K562 (cell line): ENCODE results near the gene CD82. TPM values are rescaled to one million over a fixed set of nuclear protein-coding genes. Genes with fewer than 3 reads are reported as not detected.

Experiments used
- HNRNPL ChIP-seq: fragments of 200-400 bp; formaldehyde crosslinking; IDR thresholded peaks from 2 replicates; pipeline ENCODE4 v1.6.1; 2017; ENCODE audit warnings: low read depth, mild to moderate bottlenecking, low read length
- MED1 ChIP-seq: sonication (generic); formaldehyde crosslinking; IDR thresholded peaks from 2 replicates; pipeline ENCODE4 v1.8.1; 2023; ENCODE audit warnings: missing genetic modification reagents, borderline replicate concordance
- NCOR1 ChIP-seq: fragments of 450-650 bp; IDR thresholded peaks from 2 replicates; pipeline ENCODE4 v1.6.1; 2016; ENCODE audit warnings: mild to moderate bottlenecking, moderate library complexity
- PCBP2 ChIP-seq: fragments of 200-400 bp; formaldehyde crosslinking; IDR thresholded peaks from 2 replicates; pipeline ENCODE4 v1.6.1; 2018; ENCODE audit warnings: low read length, low read depth, mild to moderate bottlenecking, moderate library complexity; ENCODE audit not compliant: poor library complexity, severe bottlenecking
- SIN3B ChIP-seq: fragments of 450-650 bp; IDR thresholded peaks from 2 replicates; pipeline ENCODE4 v1.6.1; 2017; ENCODE audit warnings: low read depth, mild to moderate bottlenecking, moderate library complexity
- SPI1 ChIP-seq: IDR thresholded peaks from 2 replicates; pipeline ENCODE4 v1.6.1; 2011; ENCODE audit warnings: low read depth, low read length, control low read depth, borderline replicate concordance
- ZNF274 ChIP-seq: IDR thresholded peaks from 2 replicates; pipeline ENCODE4 v1.6.1; 2011; ENCODE audit warnings: low read depth, mild to moderate bottlenecking, low read length, moderate library complexity, borderline replicate concordance
- ZNF41 ChIP-seq: fragments of 250-450 bp; sonication (Bioruptor Pico); conservative IDR thresholded peaks from 2 replicates; pipeline ENCODE4 v1.4.0; 2020; ENCODE audit warnings: mild to moderate bottlenecking
- polyA plus RNA-seq, 8 experiments: library from polyadenylated mRNA; depleted of rRNA in 4 of 8; stranded (reverse) in 5 of 8; unstranded in 3 of 8; fragments of >200 nt; fragmentation: Nextera tagmentation in 2 of 8; fragmentation: Illumina TruSeq in 1 of 8; extraction: Ambion mirVana in 2 of 8; extraction: Trizol in 1 of 8; gene quantifications; 2 replicates each; pipeline versions ENCODE4 v1.2.1 to v1.2.3, GENCODE V29; 2011 to 2014; ENCODE audit warnings: inconsistent platforms in 1 of 8, missing spikeins in 1 of 8
- total RNA-seq, 7 experiments: library from RNA; depleted of rRNA in 6 of 7; stranded (reverse); fragments of >200 nt in 6 of 7; fragmentation: Illumina TruSeq in 2 of 7; extraction: Trizol in 2 of 7; gene quantifications; 2 replicates each; pipeline versions ENCODE4 v1.2.1 to v1.2.3, GENCODE V29; 2011 to 2021; ENCODE audit warnings: low replicate concordance in 1 of 7
- TF ChIP-seq, protein P1 (sequence below): sonication (generic); formaldehyde crosslinking; IDR thresholded peaks from 2 replicates; pipeline ENCODE4 v1.8.0; 2022; ENCODE audit warnings: mild to moderate bottlenecking, missing genetic modification reagents
- TF ChIP-seq, protein P2 (sequence below), 2 experiments: fragments of 450-650 bp; IDR thresholded peaks; 2 replicates each; pipeline ENCODE4 v1.6.1; 2016; ENCODE audit warnings: mild to moderate bottlenecking in 2 of 2, borderline replicate concordance in 1 of 2, low read depth in 1 of 2, moderate library complexity in 1 of 2
- TF ChIP-seq, protein P3 (sequence below): IDR thresholded peaks from 2 replicates; pipeline ENCODE4 v1.6.1; 2011; ENCODE audit not compliant: insufficient read length; ENCODE audit errors: extremely low read depth
- TF ChIP-seq, protein P4 (sequence below): sonication (generic); formaldehyde crosslinking; IDR thresholded peaks from 2 replicates; pipeline ENCODE4 v1.4.0; 2020; ENCODE audit warnings: mild to moderate bottlenecking, missing genetic modification reagents

Gene CD82
- total and polyA plus RNA-seq, 9 of the 15 experiments (the other 6 are each of a cell fraction or from before 2014, with no cell fraction given): 0.27 to 9.4 (median 3.0) TPM

DNA sequence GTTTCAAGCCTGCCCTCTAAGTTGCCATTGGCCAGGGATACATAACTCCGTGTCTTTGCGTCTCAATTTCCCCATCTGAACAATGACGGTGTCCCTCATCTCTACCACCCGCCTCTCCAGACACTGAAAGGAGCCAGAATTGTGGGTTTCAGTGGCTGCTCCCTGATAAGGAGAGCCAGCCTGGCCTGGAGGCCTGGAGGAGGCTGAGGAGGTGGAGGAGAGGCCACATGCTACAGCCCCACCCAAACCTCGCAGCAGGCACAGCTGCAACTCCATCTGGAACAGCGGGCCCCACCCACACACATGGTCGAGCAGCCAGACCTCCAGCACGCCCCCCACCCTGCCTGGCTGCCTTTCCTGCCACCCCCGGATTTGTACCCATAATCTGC lies 34.4 kb upstream of the CD82 start (continued):
- TF ChIP-seq, protein P1, sequence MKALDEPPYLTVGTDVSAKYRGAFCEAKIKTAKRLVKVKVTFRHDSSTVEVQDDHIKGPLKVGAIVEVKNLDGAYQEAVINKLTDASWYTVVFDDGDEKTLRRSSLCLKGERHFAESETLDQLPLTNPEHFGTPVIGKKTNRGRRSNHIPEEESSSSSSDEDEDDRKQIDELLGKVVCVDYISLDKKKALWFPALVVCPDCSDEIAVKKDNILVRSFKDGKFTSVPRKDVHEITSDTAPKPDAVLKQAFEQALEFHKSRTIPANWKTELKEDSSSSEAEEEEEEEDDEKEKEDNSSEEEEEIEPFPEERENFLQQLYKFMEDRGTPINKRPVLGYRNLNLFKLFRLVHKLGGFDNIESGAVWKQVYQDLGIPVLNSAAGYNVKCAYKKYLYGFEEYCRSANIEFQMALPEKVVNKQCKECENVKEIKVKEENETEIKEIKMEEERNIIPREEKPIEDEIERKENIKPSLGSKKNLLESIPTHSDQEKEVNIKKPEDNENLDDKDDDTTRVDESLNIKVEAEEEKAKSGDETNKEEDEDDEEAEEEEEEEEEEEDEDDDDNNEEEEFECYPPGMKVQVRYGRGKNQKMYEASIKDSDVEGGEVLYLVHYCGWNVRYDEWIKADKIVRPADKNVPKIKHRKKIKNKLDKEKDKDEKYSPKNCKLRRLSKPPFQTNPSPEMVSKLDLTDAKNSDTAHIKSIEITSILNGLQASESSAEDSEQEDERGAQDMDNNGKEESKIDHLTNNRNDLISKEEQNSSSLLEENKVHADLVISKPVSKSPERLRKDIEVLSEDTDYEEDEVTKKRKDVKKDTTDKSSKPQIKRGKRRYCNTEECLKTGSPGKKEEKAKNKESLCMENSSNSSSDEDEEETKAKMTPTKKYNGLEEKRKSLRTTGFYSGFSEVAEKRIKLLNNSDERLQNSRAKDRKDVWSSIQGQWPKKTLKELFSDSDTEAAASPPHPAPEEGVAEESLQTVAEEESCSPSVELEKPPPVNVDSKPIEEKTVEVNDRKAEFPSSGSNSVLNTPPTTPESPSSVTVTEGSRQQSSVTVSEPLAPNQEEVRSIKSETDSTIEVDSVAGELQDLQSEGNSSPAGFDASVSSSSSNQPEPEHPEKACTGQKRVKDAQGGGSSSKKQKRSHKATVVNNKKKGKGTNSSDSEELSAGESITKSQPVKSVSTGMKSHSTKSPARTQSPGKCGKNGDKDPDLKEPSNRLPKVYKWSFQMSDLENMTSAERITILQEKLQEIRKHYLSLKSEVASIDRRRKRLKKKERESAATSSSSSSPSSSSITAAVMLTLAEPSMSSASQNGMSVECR (CRISPR knock-in tag): no peak
- no peak for TF ChIP-seq MED1 (CRISPR knock-in tag)
- TF ChIP-seq, protein P2, sequence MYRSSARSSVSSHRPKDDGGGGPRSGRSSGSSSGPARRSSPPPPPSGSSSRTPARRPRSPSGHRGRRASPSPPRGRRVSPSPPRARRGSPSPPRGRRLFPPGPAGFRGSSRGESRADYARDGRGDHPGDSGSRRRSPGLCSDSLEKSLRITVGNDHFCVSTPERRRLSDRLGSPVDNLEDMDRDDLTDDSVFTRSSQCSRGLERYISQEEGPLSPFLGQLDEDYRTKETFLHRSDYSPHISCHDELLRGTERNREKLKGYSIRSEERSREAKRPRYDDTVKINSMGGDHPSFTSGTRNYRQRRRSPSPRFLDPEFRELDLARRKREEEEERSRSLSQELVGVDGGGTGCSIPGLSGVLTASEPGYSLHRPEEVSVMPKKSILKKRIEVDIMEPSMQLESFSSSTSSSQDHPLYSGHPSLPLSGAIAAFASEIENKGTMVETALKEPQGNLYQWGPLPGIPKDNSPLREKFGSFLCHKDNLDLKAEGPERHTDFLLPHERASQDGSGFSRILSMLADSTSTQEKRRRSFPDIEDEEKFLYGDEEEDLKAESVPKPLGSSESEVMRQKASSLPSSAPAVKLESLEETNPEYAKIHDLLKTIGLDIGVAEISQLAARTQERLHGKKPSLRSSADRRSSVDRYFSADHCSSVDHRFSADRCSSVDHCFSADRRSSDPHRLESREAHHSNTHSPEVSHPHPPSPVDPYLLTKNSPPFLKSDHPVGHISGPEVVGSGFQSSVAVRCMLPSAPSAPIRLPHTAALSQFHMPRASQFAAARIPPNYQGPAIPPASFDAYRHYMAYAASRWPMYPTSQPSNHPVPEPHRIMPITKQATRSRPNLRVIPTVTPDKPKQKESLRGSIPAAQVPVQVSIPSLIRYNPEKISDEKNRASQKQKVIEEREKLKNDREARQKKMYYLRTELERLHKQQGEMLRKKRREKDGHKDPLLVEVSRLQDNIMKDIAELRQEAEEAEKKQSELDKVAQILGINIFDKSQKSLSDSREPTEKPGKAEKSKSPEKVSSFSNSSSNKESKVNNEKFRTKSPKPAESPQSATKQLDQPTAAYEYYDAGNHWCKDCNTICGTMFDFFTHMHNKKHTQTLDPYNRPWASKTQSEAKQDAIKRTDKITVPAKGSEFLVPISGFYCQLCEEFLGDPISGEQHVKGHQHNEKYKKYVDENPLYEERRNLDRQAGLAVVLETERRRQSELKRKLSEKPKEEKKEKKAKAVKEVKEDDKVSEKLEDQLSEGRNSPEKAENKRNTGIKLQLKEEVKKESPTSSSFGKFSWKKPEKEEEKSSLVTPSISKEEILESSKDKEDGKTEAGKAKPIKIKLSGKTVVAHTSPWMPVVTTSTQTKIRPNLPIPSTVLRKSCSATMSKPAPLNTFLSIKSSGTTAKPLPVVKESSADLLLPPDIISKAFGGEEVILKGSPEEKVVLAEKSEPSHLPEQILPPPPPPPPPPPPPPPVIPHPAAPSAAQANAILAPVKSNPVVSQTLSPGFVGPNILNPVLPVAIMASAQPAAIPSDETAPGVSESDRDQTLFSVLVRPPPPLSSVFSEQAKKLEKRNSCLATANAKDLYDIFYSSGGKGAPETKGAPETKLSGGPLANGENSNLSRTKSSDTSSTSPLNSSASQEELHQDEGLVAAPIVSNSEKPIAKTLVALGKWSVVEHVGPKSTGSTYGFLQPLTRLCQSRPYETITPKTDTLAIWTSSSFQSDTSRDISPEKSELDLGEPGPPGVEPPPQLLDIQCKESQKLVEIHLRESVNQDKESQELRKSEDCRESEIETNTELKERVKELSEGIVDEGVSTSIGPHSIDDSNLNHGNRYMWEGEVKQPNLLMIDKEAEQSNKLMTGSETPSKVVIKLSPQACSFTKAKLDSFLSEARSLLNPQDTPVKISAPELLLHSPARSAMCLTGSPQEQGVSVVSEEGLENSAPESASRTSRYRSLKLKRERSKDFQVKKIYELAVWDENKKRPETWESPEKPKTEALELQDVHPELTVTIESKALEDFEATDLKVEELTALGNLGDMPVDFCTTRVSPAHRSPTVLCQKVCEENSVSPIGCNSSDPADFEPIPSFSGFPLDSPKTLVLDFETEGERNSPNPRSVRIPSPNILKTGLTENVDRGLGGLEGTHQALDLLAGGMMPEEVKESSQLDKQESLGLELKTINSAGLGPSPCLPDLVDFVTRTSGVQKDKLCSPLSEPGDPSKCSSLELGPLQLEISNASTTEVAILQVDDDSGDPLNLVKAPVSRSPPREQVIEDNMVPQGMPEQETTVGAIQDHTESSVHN (IDR thresholded peaks at IDR 0.05; ENCODE audit: borderline replicate concordance in 1 of 2, low read depth in 1 of 2): no peak
- peak; percentile 70 for TF ChIP-seq ZNF41 (CRISPR knock-in tag)
- no peak; the same call in 1 of the 2 replicates for TF ChIP-seq ZNF274
- TF ChIP-seq, protein P3, sequence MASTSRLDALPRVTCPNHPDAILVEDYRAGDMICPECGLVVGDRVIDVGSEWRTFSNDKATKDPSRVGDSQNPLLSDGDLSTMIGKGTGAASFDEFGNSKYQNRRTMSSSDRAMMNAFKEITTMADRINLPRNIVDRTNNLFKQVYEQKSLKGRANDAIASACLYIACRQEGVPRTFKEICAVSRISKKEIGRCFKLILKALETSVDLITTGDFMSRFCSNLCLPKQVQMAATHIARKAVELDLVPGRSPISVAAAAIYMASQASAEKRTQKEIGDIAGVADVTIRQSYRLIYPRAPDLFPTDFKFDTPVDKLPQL: no peak
- TF ChIP-seq SPI1: no peak
- TF ChIP-seq NCOR1: peak; percentile 86
- no peak for TF ChIP-seq PCBP2
- 0 out of 2 replicates have a peak, but pooled peaks have one; percentile 15 for TF ChIP-seq HNRNPL
- TF ChIP-seq, protein P4, sequence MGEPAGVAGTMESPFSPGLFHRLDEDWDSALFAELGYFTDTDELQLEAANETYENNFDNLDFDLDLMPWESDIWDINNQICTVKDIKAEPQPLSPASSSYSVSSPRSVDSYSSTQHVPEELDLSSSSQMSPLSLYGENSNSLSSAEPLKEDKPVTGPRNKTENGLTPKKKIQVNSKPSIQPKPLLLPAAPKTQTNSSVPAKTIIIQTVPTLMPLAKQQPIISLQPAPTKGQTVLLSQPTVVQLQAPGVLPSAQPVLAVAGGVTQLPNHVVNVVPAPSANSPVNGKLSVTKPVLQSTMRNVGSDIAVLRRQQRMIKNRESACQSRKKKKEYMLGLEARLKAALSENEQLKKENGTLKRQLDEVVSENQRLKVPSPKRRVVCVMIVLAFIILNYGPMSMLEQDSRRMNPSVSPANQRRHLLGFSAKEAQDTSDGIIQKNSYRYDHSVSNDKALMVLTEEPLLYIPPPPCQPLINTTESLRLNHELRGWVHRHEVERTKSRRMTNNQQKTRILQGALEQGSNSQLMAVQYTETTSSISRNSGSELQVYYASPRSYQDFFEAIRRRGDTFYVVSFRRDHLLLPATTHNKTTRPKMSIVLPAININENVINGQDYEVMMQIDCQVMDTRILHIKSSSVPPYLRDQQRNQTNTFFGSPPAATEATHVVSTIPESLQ (CRISPR knock-in tag): no peak; the same call in 1 of the 2 replicates
- TF ChIP-seq SIN3B: no peak
